Measurements from ENCODE around the gene TROAP.

The TROAP gene

GRCh38 chr12:49344486-49345050 lies 21.5 kb downstream of the TROAP start:
- no peak for DNase-seq

- DNase-seq = no peak
Measured at GRCh38 chr12:49345051-49345824, 22.2 kb downstream of the TROAP start.

- DNase-seq = no peak
Measured at GRCh38 chr12:49345825-49346658, 23.0 kb downstream of the TROAP start.

- DNase-seq = no peak
Measured at GRCh38 chr12:49346659-49347310, 23.7 kb downstream of the TROAP start, which contains the start of gene DNAJC22. DNAJC22 (plus strand) TSS chr12:49346888; CDS start chr12:49348873, 1,985 bp downstream.

- DNase-seq = peak; percentile 94
Measured at GRCh38 chr12:49347311-49348193, 24.5 kb downstream of the TROAP start.

- DNase-seq = no peak
Measured at GRCh38 chr12:49348781-49349180, 25.7 kb downstream of the TROAP start.

GRCh38 chr12:49349266-49349665 lies 26.2 kb downstream of the TROAP start:
- no peak for DNase-seq

GRCh38 chr12:49352351-49352750 lies 29.3 kb downstream of the TROAP start:
- DNase-seq = no peak

- DNase-seq = no peak
Measured at GRCh38 chr12:49355913-49356312, 32.9 kb downstream of the TROAP start.

- peak; percentile 30 for DNase-seq
Measured at GRCh38 chr12:49357103-49357678, 34.1 kb downstream of the TROAP start.

- DNase-seq = peak; percentile 67
Measured at GRCh38 chr12:49358483-49359141, 35.6 kb downstream of the TROAP start.

- no peak for DNase-seq
Measured at GRCh38 chr12:49359671-49360070, 36.6 kb downstream of the TROAP start.

GRCh38 chr12:49362077-49362476 lies 39.0 kb downstream of the TROAP start:
- no peak for DNase-seq

GRCh38 chr12:49364989-49365388 lies 41.9 kb downstream of the TROAP start:
- no peak for DNase-seq

- no peak for DNase-seq
Measured at GRCh38 chr12:49365542-49365941, 42.5 kb downstream of the TROAP start.

GRCh38 chr12:49366096-49366651 lies 43.1 kb downstream of the TROAP start:
- no peak for DNase-seq

GRCh38 chr12:49366652-49367380 lies 43.8 kb downstream of the TROAP start:
- DNase-seq = peak; percentile 84

- DNase-seq = no peak
Measured at GRCh38 chr12:49367381-49368239, 44.6 kb downstream of the TROAP start, which contains the start of gene SPATS2. SPATS2 (plus strand) TSS chr12:49367462; CDS start chr12:49461013, 93,551 bp downstream.

GRCh38 chr12:49368240-49368600 lies 45.2 kb downstream of the TROAP start:
- DNase-seq = no peak

Measured in midbrain (tissue), 1 donor.